Activated CD4-positive, alpha-beta T cell treated with anti-CD3 and anti-CD28 coated beads, Interleukin-2, amount 50 U/mL, for 4 hours (primary cell): ENCODE measurements around the gene CHRM1.
A peak's percentile ranks its signal among the peaks of the same experiment; 100 is the strongest.

Experiments
- DNase-seq, 2 experiments: peaks; one replicate each; pipeline ENCODE4 v3.0.0-alpha.2; 2020

The CHRM1 gene

GRCh38 chr11:62925745-62926679, 4.8 kb upstream of the CHRM1 start:
- no peak for DNase-seq

GRCh38 chr11:62925308-62925707, 4.1 kb upstream of the CHRM1 start:
- no peak for DNase-seq

GRCh38 chr11:62923601-62924411, 2.6 kb upstream of the CHRM1 start:
- no peak for DNase-seq

GRCh38 chr11:62922653-62923431, 1.7 kb upstream of the CHRM1 start:
- DNase-seq = peak; percentile 39 to 50

- DNase-seq = no peak
These were observed 1.0 kb upstream of the CHRM1 start for GRCh38 chr11:62922189-62922589.

- no peak for DNase-seq
These were observed 518 bp upstream of the CHRM1 start for GRCh38 chr11:62921573-62922188.

GRCh38 chr11:62919898-62920640, 1.1 kb downstream of the CHRM1 start:
- no peak for DNase-seq

GRCh38 chr11:62919476-62919875, 1.7 kb downstream of the CHRM1 start:
- no peak for DNase-seq

GRCh38 chr11:62918531-62918930, 2.6 kb downstream of the CHRM1 start:
- DNase-seq = no peak

GRCh38 chr11:62917906-62918502, 3.2 kb downstream of the CHRM1 start:
- DNase-seq = no peak

GRCh38 chr11:62914416-62914815, 6.7 kb downstream of the CHRM1 start:
- DNase-seq = no peak

GRCh38 chr11:62912268-62912667, 8.9 kb downstream of the CHRM1 start:
- no peak for DNase-seq

GRCh38 chr11:62911137-62912130, 9.7 kb downstream of the CHRM1 start:
- no peak for DNase-seq

GRCh38 chr11:62910141-62910882, 10.9 kb downstream of the CHRM1 start:
- no peak for DNase-seq

GRCh38 chr11:62909107-62909894, 11.9 kb downstream of the CHRM1 start:
- no peak for DNase-seq

GRCh38 chr11:62908468-62909072, 12.6 kb downstream of the CHRM1 start:
- DNase-seq = no peak

- peak; percentile 69 to 75 for DNase-seq
These were observed 15.1 kb downstream of the CHRM1 start for GRCh38 chr11:62905927-62906531.

GRCh38 chr11:62905296-62905695, 15.9 kb downstream of the CHRM1 start:
- no peak for DNase-seq
